Endothelial cell of umbilical vein (primary cell): ENCODE data around the gene SEMA4A. TPM values are rescaled to one million over a fixed set of nuclear protein-coding genes. Genes with fewer than 3 reads are reported as not detected.

Experiments
- BruUV-seq: library from RNA; stranded (reverse); fragments of 400-500 nt; replicated peaks from 2 replicates; lab custom pipeline; 2021; lab: Mats Ljungman, UMichigan
- CTCF ChIA-PET: fragments of 300-600, 350-600 bp; sonication (Branson Sonifier 250); formaldehyde crosslinking; loops from one replicate; lab custom pipeline; 2021; ENCODE audit warnings: antibody characterized with exemption, inconsistent platforms; lab: Charles Lee
- POLR2A ChIA-PET: fragments of 300-600, 350-600 bp; sonication (Branson Sonifier 250); formaldehyde crosslinking; loops from one replicate; lab custom pipeline; 2021; ENCODE audit warnings: antibody characterized with exemption, inconsistent platforms; lab: Charles Lee
- DNase-seq: peaks from one replicate; pipeline ENCODE4 v3.0.0-alpha.2; 2011; ENCODE audit warnings: low read depth, low spot score
- FAIRE-seq: peaks from 2 replicates; lab custom pipeline; 2011; peaks lifted over from hg19 to GRCh38; lab: Jason Lieb, UNC
- H2AFZ ChIP-seq: 2 replicates; pipeline ENCODE4 v1.6.0; 2012; ENCODE audit warnings: low read depth, low read length, control low read depth, inconsistent platforms
- H3K27ac ChIP-seq: 2 replicates; pipeline ENCODE4 v1.5.1; 2011; ENCODE audit warnings: low read depth, mild to moderate bottlenecking, control low read depth, low read length, moderate library complexity; ENCODE audit not compliant: insufficient read depth
- H3K27me3 ChIP-seq, 2 experiments: 2 replicates each; pipeline versions ENCODE4 v1.6.0 to v1.6.1; 2011; ENCODE audit warnings: low read length in 2 of 2, mixed read lengths in 1 of 2; ENCODE audit not compliant: control insufficient read depth in 2 of 2, insufficient read depth in 2 of 2
- H3K36me3 ChIP-seq, 2 experiments: 2 replicates in 1 of 2; 3 replicates in 1 of 2; pipeline ENCODE4 v1.5.1; 2011; ENCODE audit warnings: low read length in 2 of 2, mild to moderate bottlenecking in 1 of 2, moderate library complexity in 1 of 2; ENCODE audit not compliant: control insufficient read depth in 2 of 2, insufficient read depth in 2 of 2; ENCODE audit errors: extremely low read depth in 1 of 2
- H3K4me1 ChIP-seq: 3 replicates; pipeline ENCODE4 v1.5.1; 2011; ENCODE audit warnings: mild to moderate bottlenecking, low read length; ENCODE audit not compliant: control insufficient read depth, insufficient read depth; ENCODE audit errors: extremely low read depth
- H3K4me2 ChIP-seq: 2 replicates; pipeline ENCODE4 v1.6.1; 2011; ENCODE audit warnings: low read length, control low read depth, mixed read lengths; ENCODE audit not compliant: insufficient read depth
- H3K4me3 ChIP-seq, 3 experiments: fragments of 200-600 bp in 1 of 3; sonication (generic), shearing (Covaris generic) in 1 of 3; replicated peaks in 1 of 3; 2 replicates each; pipeline ENCODE4 v1.5.1; 2011 to 2016; ENCODE audit warnings: control low read depth in 3 of 3, low read length in 3 of 3, mild to moderate bottlenecking in 2 of 3, inconsistent platforms in 1 of 3, low read depth in 1 of 3, moderate library complexity in 1 of 3; ENCODE audit not compliant: insufficient read depth in 1 of 3
- H3K79me2 ChIP-seq: 2 replicates; pipeline ENCODE4 v1.6.0; 2012; ENCODE audit warnings: low read length, inconsistent platforms; ENCODE audit not compliant: control insufficient read depth, insufficient read depth
- H3K9ac ChIP-seq: replicated peaks from 2 replicates; pipeline ENCODE3; 2011; ENCODE audit warnings: low read length, control low read depth; ENCODE audit not compliant: insufficient read depth; ENCODE audit errors: extremely low read depth
- H3K9me1 ChIP-seq: replicated peaks from 3 replicates; pipeline ENCODE4 v1.6.0; 2011; ENCODE audit warnings: mild to moderate bottlenecking, low read length; ENCODE audit not compliant: control insufficient read depth, insufficient read depth; ENCODE audit errors: extremely low read depth
- H3K9me3 ChIP-seq: replicated peaks from 2 replicates; pipeline ENCODE4 v1.5.1; 2012; ENCODE audit warnings: low read length, inconsistent platforms; ENCODE audit not compliant: control insufficient read depth, insufficient read depth
- H4K20me1 ChIP-seq: replicated peaks from 2 replicates; pipeline ENCODE3; 2011; ENCODE audit warnings: mild to moderate bottlenecking, low read length; ENCODE audit not compliant: control insufficient read depth, insufficient read depth; ENCODE audit errors: extremely low read depth
- EZH2 ChIP-seq: IDR thresholded peaks from 2 replicates; pipeline ENCODE4 v1.6.1; 2012; ENCODE audit warnings: borderline replicate concordance, low read depth, mild to moderate bottlenecking, moderate library complexity, low read length, inconsistent platforms; ENCODE audit not compliant: severe bottlenecking
- FOS ChIP-seq: IDR thresholded peaks from 2 replicates; pipeline ENCODE4 v1.6.1; 2011; ENCODE audit warnings: mild to moderate bottlenecking, low read length, moderate library complexity, borderline replicate concordance; ENCODE audit not compliant: insufficient read depth
- GATA2 ChIP-seq: IDR thresholded peaks from 2 replicates; pipeline ENCODE4 v1.7.0; 2011; ENCODE audit warnings: low read depth, mild to moderate bottlenecking, moderate library complexity, mixed read lengths, low read length; ENCODE audit not compliant: insufficient read length, insufficient read depth
- JUN ChIP-seq: IDR thresholded peaks from 2 replicates; pipeline ENCODE4 v1.6.1; 2011; ENCODE audit warnings: borderline replicate concordance, low read depth; ENCODE audit not compliant: insufficient read length, insufficient read depth
- MYC ChIP-seq: IDR thresholded peaks from one replicate; pipeline ENCODE4 v1.6.1; 2011; ENCODE audit warnings: mild to moderate bottlenecking, low read depth, low read length
- POLR2A ChIP-seq: IDR thresholded peaks from 2 replicates; pipeline ENCODE4 v1.6.1; 2012; ENCODE audit warnings: low read depth, mild to moderate bottlenecking, control low read depth, low read length
- POLR2AphosphoS5 ChIP-seq: IDR thresholded peaks from 2 replicates; pipeline ENCODE4 v1.6.1; 2012; ENCODE audit warnings: low read depth, mild to moderate bottlenecking, control low read depth, low read length, moderate library complexity; ENCODE audit not compliant: insufficient read depth
- dilution Hi-C: fragments of 300-500 bp; cut with MboI; formaldehyde crosslinking; loops from one replicate; pipeline ENCODE4 v1.15.0; 2019; ENCODE audit warnings: low sequenced_read_pairs; ENCODE audit not compliant: extremely low pct_ligation_motif_present
- intact Hi-C: fragments of 100-400 bp; cut with micrococcal nuclease; formaldehyde crosslinking; loops from one replicate; pipeline ENCODE4 v1.10.0; 2022
- polyA plus RNA-seq, 4 experiments: library from polyadenylated mRNA; depleted of rRNA in 3 of 4; stranded (reverse) in 3 of 4; unstranded in 1 of 4; fragments of >200 nt; gene quantifications; 2 replicates each; pipeline versions ENCODE4 v1.2.1 to v1.2.3, GENCODE V29; 2011 to 2012; ENCODE audit warnings: missing spikeins in 1 of 4
- total RNA-seq: library from RNA; stranded (reverse); gene quantifications from 2 replicates; pipeline ENCODE4 v1.2.3, GENCODE V29; 2021
- TF ChIP-seq, protein P1 (sequence below): IDR thresholded peaks from 2 replicates; pipeline ENCODE4 v1.6.1; 2011; ENCODE audit not compliant: insufficient read depth, insufficient read length
- TF ChIP-seq, protein P2 (sequence below), 2 donors: IDR thresholded peaks; 1 replicate in 1 of 2; 2 replicates in 1 of 2; pipeline ENCODE4 v1.5.1; 2011; ENCODE audit warnings: low read length in 2 of 2, mild to moderate bottlenecking in 2 of 2, moderate library complexity in 2 of 2, control low read depth in 1 of 2, inconsistent platforms in 1 of 2, low read depth in 1 of 2; ENCODE audit not compliant: insufficient read depth in 1 of 2; ENCODE audit errors: extremely low read depth in 1 of 2

Gene SEMA4A
- total and polyA plus RNA-seq, 2 donors (not counting 3 experiments of a cell fraction or from before 2014, with no cell fraction given), result 1.5 to 1.6 TPM

DNA sequence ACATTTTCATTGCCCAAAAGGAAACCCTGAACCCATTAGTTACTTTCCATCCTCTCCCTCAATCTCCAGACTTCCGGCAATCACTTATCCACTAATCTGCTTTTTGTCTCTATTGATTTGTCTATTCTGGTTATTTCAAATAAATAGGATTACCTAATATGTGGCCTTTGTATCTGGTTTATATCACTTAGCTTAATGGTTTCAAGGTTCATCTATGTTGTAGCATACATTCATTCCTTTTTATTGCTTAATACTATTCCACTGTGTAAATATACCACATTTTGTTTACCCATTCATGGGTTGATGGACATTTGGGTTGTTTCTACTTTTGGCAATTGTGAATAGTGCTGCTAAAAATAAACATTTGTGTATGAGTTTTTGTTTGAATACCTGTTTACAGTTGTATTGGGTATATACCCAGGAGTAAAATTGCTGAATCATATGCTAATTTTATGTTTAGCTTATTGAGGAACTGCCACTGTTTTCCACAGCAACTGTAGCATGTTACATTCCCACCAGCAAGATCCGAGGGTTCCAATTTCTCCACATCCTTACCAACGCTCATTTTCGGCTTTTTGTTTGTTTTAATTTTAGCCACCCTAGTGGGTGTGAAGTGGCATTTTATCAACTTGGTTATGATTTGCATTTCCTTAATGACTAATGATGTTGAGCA, 38.0 kb downstream of the SEMA4A start:
- intact Hi-C loops, result loop anchor here (5.0 kb wide), 1 partner anchor 36 kb away; no protein-coding TSS in a partner anchor

More for the DNA sequence above, 38.0 kb downstream of the SEMA4A start:
- Histone ChIP-seq H3K9ac (no peak overlapping the region), H3K27ac (no peak overlapping the region), H3K9me1 (no peaks in the 10 kb centered on the region), H3K79me2 (peaks cover 23% of the 10 kb centered on the region), H3K4me3 (no peak overlapping the region), H3K4me2 (no peak overlapping the region), H2AFZ (no peak overlapping the region), H3K9me3 (no peaks in the 10 kb centered on the region), H4K20me1 (no peaks in the 10 kb centered on the region), H3K27me3 (no peaks in the 10 kb centered on the region), H3K4me1 (peaks cover 9% of the 10 kb centered on the region), H3K36me3 (no peaks in the 10 kb centered on the region)
- POLR2A ChIA-PET, result no interaction called here
- TF ChIP-seq MYC (no peak), POLR2AphosphoS5 (no peak), POLR2A (no peak), GATA2 (no peak), JUN (no peak), FOS (no peak), EZH2 (no peak)
- TF ChIP-seq, protein P1, sequence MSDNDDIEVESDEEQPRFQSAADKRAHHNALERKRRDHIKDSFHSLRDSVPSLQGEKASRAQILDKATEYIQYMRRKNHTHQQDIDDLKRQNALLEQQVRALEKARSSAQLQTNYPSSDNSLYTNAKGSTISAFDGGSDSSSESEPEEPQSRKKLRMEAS, result no peak
- TF ChIP-seq, protein P2, sequence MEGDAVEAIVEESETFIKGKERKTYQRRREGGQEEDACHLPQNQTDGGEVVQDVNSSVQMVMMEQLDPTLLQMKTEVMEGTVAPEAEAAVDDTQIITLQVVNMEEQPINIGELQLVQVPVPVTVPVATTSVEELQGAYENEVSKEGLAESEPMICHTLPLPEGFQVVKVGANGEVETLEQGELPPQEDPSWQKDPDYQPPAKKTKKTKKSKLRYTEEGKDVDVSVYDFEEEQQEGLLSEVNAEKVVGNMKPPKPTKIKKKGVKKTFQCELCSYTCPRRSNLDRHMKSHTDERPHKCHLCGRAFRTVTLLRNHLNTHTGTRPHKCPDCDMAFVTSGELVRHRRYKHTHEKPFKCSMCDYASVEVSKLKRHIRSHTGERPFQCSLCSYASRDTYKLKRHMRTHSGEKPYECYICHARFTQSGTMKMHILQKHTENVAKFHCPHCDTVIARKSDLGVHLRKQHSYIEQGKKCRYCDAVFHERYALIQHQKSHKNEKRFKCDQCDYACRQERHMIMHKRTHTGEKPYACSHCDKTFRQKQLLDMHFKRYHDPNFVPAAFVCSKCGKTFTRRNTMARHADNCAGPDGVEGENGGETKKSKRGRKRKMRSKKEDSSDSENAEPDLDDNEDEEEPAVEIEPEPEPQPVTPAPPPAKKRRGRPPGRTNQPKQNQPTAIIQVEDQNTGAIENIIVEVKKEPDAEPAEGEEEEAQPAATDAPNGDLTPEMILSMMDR (IDR thresholded peaks at IDR 0.05; ENCODE audit: extremely low read depth in 1 of 2, insufficient read depth in 1 of 2, low read depth in 1 of 2, low read length in 2 of 2), result no peak
- dilution Hi-C loops, result no loop called here
- DNase-seq (no peak), FAIRE-seq (no peak)
- no TSS peak for BruUV-seq
- CTCF ChIA-PET, result no interaction called here
